Occipital lobe (tissue), 2 donors: ENCODE data around the gene LILRA6. TPM values are rescaled to one million over a fixed set of nuclear protein-coding genes. Genes with fewer than 3 reads are reported as not detected.
A peak's percentile ranks its signal among the peaks of the same experiment; 100 is the strongest.
"Not testable (repeated sequence)": the region's sequence is repeated elsewhere in the genome, so short reads cannot be mapped to it uniquely, and the experiment has no call there.

Experiments
- DNase-seq: peaks from one replicate; lab custom pipeline; 2025; lab: John Stamatoyannopoulos, UW
- total RNA-seq: library from RNA; depleted of rRNA; stranded (reverse); fragments of >200 nt; gene quantifications from one replicate; pipeline ENCODE4 v1.2.3, GENCODE V29; 2014

Gene LILRA6
- total RNA-seq, 1 donor from 2014 or later, result not detected

- DNase-seq, result peak; percentile 12
These were observed 34.4 kb downstream of the LILRA6 start for GRCh38 chr19:54207983-54208783.

- no peak for DNase-seq
These were observed 35.0 kb downstream of the LILRA6 start for GRCh38 chr19:54207676-54207982.

DNA sequence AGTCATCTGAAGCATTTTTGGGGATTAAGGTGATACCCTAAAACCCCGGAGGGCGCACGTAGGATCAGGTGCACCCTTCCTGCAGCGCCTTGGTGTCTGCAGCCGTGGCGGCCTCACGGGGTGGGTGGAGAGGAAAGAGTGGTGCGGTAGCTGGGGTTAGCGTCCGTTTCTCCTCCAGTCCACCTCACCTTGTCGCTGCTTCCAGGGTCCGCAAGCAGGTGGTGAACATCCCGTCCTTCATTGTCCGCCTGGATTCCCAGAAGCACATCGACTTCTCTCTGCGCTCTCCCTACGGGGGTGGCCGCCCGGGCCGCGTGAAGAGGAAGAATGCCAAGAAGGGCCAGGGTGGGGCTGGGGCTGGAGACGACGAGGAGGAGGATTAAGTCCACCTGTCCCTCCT is 35.4 kb downstream of the LILRA6 start:
- not testable (repeated sequence) for DNase-seq

- no peak for DNase-seq
These were observed 35.8 kb downstream of the LILRA6 start for GRCh38 chr19:54206831-54207177.

DNA sequence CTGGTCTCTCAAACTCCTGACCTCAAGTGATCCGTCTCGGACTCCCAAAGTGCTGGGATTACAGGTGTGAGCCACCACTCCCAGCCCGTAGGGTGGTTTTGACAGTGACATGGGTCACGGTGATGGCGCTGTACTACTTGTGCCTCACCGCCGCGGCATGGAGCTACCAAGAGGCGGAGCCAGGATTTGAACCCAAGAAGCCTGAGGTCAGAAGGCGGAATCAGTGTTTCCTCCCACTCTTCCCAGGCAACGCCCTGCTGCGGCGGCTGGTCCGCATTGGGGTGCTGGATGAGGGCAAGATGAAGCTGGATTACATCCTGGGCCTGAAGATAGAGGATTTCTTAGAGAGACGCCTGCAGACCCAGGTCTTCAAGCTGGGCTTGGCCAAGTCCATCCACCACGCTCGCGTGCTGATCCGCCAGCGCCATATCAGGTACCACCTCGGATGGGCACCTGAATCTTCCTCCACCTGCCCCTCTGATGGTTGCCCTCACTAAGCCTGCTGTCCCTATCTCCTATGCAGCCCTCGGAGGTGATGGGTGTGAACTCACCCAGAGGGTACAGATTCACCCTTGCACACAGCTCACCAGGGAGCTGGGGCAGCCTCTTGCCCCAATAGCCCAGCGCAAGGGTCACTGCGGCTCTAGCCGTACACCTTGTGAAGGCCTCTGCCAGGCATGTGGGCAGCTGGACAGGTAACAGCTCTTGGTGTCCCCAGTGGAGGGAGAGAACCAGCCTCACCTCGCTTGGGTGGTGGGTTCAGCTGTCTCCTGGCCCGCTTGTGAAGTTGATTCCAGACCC is 36.4 kb downstream of the LILRA6 start:
- no peak for DNase-seq

DNA sequence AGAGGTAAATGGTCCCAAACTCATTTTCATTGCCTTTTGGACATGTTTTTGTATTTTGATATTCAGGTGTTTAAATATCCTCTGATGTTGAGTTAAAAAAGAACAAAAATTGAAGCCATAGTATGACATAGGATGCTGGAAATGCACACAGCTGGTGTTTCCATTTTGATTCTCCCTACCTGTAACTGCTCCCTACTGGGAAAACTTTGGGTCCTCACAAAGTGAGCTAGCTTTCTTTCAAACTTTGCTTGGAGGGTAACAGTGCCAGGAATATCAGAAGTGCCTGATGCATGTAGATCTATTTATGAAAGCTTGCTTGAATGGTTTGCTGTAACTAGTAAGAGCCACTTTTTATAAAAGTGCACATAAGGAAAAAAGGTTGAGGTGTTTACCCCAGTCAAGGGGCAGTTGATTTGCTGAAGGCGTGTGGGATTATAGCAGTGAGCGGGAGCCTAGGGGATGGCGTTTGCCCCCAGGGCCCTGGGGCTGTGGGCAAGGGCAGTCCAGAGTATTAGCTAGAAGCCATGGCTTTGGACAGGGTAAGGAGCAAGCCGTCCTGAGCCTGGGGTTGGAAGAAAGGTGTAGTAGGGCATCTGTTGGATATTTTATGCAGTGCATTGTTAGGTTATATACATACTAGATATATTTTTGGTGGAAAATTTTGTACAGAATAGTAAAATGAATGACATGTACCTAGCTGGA is 37.7 kb downstream of the LILRA6 start:
- DNase-seq, result no peak

DNA sequence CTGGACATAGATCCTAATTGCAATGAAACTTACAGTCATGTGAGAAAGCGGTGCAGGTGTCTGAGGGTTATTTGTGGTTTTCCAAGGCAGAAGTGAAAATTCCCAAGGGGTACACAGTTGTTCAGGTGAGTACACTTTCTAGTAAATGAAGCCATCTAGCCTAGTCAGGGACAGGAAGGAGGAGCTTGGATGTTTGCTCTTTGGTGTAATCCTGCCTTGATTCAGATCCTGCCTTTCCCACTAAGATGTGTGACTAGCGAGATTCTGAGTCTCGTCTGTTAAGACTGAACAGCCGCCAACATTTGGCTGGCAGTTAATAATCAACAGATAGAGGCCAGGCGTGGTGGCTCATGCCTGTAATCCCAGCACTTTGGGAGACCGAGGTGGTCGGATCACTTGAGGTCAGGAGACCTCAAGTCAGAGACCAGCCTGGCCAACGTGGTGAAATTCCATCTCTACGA is 39.4 kb downstream of the LILRA6 start:
- DNase-seq, result no peak

DNA sequence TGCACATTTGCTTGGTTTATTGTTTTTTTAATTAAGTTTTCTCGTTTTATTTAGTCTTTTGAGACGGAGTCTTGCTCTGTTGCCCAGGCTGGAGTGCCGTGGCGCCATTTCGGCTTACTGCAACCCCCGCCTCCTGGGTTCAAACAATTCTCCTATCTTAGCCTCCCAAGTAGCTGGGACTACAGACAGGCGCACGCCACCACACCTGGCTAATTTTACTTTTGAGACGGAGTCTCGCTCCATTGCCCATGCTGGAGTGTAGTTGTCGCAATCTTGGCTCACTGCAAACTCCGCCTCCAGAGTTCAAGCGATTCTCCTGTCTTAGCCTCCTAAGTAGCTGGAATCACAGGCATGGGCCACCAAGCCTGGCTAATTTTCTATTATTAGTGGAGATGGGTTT is 40.6 kb downstream of the LILRA6 start:
- DNase-seq, result no peak

DNA sequence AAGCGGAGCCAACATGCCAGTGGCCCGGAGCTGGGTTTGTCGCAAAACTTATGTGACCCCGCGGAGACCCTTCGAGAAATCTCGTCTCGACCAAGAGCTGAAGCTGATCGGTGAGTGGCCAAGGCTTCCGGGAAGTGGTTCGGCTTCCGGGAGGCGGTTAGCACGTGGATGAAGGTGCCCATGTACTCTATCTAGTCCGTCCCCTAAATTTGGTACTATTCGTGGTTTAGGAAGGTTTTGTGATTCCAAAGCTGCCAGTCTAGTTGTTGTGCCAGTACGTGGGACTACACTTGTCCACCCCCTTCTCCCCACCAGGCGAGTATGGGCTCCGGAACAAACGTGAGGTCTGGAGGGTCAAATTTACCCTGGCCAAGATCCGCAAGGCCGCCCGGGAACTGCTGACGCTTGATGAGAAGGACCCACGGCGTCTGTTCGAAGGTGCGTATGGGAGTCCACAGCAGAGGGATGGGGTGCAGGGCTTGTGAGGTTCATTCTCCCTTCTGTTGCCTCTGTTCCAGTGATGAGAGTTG is 41.4 kb downstream of the LILRA6 start:
- no peak for DNase-seq

DNA sequence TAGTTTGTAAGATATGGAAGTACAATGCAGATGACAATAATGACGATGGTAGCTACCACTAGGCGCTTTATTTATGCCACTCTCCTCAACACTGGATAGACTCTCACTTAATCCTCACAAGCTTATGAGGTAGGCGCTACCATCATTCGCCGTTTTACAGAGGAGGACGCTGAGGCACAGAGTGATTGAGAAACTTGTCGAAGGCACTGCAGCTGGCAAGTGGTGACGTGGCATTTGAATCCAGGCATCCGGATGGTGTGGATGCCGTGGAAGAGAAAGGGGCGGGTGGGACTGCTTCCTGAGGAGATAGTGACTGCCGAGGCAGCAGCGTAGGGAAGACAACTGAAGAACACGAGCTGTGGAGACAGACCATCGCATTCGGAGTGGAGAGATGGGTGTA is 43.2 kb downstream of the LILRA6 start:
- DNase-seq, result no peak

- DNase-seq, result no peak
These were observed 45.5 kb downstream of the LILRA6 start for GRCh38 chr19:54197121-54197520.

- DNase-seq, result no peak
These were observed 46.1 kb downstream of the LILRA6 start for GRCh38 chr19:54196536-54196935.

DNA sequence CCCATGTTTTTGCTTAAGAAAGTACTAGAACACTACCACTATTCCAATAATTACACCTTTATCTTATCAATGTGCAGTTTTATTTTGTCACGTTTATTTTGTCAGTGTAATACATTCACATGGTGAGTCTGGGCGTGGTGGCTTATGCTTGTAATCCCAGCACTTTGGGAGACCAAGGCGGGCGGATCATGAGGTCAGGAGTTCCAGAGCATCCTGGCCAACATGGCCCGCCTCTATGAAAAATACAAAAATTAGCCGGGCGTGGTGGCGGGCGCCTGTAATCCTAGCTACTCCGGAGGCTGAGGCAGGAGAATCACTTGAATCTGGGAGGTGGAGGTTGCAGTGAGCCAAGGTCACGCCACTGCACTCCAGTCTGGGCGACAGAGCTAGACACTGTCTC is 48.1 kb downstream of the LILRA6 start:
- not testable (repeated sequence) for DNase-seq

GRCh38 chr19:54193011-54193410 is 49.6 kb downstream of the LILRA6 start:
- DNase-seq, result no peak

DNA sequence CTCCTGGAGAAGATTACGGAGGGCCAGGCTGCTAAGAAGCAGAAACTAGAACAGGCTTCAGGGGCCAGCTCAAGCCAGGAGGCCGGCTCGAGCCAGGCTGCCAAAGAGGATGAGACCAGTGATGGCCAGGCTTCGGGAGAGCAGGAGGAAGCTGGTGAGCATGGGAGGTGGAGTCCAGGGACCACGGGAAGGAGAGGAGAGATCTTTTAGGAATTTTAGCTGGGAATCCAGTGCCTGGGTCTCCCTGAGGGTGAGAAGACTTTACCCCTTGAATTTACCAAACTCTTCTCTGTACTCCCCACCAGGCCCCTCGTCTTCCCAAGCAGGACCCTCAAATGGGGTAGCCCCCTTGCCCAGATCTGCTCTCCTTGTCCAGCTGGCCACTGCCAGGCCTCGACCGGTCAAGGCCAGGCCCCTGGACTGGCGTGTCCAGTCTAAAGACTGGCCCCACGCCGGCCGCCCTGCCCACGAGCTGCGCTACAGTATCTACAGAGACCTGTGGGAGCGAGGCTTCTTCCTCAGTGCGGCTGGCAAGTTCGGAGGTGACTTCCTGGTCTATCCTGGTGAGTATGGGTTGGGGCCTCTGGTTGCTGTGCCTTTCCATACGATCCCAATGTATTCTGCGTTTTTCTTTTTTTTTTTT is 50.7 kb downstream of the LILRA6 start:
- DNase-seq, result no peak

- DNase-seq, result peak; percentile 83
These were observed 51.4 kb downstream of the LILRA6 start, which contains the start of gene TSEN34 for GRCh38 chr19:54191011-54191810. TSS of gene TSEN34 (plus strand) at chr19:54191308. CDS start at chr19:54191365, 57 bp downstream.

DNA sequence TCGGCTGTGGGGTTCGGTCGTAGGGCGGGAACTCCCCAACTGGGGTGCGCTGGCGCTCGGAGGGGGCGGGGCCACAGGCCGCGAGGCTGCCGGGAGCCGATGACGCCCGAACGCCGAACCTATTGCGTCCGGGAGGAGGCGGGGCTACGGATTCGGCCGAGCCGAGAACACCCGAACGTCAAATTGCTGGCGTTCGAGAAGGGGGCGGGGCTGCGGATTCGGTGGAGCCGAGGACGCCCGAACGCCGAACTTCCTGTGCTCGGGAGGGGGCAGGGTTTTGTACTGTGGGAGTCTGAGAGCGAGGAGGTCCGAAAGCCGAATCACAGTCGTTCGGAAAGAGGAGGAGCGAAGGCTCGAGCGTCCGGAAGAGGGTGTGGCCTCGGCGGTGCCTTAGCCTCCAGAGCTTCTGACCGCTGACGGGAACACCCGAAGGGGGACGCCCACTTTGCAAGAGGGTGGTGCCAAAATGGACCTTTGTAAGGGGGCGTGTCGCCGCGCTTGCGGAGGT is 52.0 kb downstream of the LILRA6 start:
- peak; percentile 99 for DNase-seq

DNA sequence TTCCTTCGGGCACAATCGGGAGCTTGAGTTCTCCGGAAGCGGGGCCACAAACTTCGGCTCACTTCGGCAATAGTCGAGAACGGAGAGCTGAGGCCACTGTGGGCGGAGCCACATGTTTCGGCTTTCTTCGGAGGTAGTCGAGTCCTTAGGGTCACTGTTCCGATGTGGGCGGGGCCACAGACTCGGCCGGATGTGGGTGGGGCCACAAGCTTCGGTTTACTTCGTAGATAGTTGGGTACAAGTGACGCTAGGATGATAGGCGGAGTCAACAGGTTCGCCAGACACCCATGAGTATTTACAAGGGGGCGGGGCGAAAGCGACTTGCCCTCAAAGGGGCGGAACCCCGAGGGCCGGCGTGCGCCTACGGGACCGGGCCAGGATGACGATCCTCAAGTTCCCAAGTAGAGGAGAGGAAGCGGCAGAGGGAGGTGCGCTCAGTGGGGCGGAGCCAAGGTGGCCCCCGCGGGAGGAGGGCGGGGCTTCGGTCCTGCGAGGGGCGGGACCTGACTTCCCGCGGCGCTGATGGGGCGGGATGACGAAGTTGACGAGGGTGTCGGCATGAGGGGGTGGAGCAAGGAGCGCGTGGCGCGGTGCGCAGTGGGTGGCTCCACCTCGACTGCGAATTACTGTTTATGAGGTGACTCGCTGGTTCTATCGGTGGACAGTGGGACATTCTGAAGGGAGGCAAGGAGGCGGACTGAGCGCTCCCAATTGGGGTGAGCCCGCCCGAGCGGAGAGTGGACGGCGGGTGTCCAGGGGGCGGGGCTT is 52.7 kb downstream of the LILRA6 start:
- DNase-seq, result peak; percentile 99

DNA sequence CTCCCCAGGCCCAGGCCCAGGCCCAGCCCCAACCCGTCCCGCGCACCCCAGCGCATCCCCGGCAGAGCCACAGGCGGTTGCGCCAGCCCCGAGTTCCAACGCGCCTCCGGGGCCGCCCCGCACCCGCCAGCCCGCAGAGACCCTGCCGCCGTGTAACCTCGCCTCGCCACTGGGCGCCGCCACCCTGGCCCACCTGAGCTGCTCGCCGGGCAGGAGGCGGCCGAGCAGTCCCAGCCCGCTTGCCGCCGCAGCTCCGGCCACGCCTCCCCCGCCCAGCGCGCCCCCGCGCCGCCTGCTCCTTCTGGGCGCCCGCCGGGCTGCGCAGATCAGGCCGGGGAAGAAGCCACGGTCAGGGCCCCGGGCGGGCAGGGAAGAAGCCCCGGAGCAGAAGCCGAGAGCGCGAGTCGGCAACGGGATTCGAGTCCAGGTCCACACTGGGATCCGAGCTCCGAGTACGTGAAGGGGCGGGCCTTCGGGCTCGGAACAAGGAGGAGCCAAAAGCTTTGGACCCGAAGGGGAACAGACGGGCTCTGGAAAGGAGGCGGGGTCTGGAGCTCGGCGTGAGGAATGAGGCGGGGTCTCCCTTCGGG is 53.4 kb downstream of the LILRA6 start, which contains the start of gene MBOAT7:
TSS of gene MBOAT7 (minus strand) at position 436 of the 590 bp plus-strand sequence. CDS start 1,072 bp downstream, outside the sequence.
- no peak for DNase-seq
